Stimulated activated CD4-positive, alpha-beta T cell treated with anti-CD3 and anti-CD28 coated beads, Interleukin-4, amount 100 ng/mL, for 24 hours (primary cell): ENCODE data around the gene ZC3H12C.
"Not testable (repeated sequence)": the region's sequence is repeated elsewhere in the genome, so short reads cannot be mapped to it uniquely, and the experiment has no call there.

Experiments
- DNase-seq: peaks from one replicate; pipeline ENCODE4 v3.0.0-alpha.2; 2020

Gene ZC3H12C

DNA sequence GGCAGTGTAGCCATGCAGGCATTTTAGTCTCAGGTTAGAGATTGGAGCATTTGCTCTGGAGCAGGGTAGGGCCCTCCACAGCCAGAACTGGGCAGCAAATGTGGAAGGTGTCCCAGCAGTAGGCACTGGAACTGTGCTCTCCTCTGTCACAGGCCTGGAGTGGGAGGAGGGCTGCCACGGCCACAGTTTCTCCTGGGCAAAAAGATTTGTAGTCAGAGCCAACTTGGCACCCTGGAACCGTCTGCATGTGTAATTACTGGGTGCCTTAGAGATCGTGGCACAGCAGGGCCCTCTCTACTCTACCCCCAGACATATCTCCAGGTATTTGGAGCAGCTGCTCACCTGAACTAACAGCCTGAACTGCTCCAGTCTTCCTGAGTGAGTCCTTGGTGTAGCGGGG is 93.7 kb downstream of the ZC3H12C start:
- DNase-seq, result no peak

DNA sequence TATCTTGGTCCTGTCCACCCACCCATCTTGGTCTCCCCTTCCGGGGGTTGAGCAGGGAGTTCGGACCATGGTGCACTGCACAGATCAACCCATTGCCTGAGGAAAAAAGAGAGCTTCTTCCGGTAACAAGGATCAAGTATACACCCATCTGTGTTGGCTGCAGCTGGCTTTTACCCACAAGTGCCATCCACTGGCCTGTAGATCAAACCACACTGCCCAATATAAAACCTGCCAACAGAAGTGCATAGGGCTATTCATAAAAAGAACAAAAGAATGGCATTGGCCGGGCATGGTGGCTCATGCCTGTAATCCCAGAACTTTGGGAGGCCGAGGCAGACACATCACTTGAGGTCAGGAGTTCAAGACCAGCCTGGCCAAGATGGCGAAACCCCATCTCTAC is 94.5 kb downstream of the ZC3H12C start:
- no peak for DNase-seq

DNA sequence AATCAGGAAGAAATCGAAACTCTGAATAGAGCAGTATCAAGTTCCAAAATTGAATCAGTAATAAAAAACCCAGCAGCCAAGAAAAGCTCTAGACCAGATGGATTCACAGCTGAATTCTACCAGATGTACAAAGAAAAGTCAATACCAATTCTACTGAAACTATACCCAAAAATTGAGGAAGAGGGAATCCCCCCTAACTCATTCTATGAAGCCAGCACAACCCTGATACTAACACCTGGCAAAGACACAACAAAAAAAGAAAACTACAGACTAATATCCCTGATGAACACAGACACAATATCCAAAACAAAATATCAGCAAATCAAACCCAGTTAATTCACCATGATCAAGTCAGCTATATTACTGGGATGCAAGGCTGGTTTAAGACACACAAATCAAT is 97.7 kb downstream of the ZC3H12C start:
- no peak for DNase-seq

DNA sequence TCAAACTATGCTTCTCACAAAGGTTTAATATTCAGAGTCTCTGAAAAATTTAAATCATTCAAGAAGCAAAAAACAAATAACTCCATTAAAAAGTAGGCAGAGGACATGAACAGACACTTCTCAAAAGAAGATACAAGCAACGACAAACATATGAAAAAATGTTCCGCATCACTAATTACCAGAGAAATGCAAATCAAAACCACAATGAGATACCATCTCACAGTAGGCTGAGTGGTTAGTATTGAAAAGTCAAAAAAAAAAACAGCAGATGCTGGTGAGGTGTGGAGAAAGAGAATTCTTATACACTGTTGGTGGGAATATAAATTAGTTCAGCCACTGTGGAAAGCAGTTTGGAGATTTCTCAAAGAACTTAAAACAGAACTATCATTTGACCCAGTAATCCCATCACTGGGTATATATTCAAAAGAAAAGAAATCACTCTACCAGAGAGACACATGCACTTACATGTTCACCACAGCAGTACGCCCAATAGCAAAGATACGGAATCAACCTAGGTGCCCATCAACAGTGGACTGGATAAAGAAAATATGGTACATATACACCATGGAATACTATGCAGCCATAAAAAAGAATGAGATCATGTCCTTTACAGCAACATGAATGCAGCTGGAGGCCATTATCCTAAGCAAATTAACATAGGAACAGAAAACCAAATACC is 99.6 kb downstream of the ZC3H12C start:
- not testable (repeated sequence) for DNase-seq

DNA sequence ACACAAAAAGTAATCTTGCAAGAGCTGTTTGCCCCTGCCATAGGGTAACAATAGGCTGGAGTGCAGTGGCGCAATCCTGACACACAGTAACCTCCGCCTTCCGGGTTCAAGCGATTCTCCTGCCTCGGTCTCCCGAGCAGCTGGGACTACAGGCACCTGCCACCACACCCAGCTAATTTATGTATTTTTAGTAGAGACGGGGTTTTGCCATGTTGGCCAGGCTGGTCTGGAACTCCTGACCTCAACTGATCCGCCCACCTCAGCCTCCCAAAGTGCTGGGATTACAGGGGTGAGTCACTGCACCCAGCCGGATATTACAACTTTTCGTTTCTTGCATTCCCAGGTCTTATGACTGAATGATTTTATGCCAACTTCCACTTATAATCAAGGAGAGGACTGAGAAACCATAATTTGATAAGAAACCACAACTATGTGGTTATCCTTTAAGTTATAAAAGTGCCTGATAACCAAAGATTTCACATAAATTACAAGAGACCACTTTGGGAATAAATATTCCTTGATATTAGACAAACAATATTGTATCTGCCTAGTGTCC is 101.1 kb downstream of the ZC3H12C start:
- not testable (repeated sequence) for DNase-seq

DNA sequence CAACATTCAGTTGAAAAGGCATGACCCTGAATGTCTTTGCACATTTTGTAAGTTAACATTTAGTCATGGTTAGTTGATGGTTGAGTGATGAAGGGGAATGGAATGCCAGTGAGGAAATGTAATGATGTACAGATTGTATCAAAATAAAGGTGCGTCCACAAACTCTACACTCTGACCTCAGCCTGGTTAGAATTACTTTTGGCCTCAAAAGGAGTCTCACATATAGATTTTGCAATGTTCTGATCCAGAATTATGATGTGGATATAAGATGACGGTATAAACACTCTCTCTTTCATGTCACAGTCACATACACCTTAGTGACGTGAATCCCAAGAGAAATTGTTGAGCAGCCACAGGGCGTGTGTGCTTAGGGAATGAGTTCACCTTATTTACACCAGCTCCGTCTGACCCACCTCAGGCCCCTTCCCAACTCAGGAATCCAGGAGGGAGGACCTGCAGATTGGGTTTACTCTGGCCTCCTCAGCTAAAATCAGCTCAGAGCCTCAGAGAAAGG is 103.1 kb downstream of the ZC3H12C start:
- no peak for DNase-seq

DNA sequence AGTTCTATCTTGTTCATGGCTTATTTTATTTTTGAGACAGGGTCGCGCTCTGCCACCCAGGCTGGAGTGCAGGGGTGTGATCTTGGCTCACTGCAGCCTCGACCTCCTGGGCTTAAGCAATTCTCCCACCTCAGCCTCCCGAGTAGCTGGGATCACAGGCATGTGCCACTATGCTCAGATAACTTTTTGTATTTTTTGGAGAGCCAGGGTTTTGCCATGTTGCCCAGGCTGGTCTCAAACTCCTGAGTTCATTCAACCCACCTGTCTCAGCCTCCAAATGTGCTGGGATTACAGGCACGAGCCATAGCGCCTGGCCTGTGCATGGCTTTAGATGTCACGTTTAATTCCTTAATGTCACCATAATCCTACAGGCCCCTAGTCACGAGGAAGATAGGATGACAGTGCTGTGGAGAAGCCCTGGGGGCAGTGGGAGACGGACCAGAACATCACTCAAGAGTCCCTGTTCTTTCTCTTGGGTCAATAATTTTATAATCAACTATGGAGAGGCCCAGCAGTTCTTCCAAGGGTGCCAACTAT is 103.8 kb downstream of the ZC3H12C start:
- no peak for DNase-seq

DNA sequence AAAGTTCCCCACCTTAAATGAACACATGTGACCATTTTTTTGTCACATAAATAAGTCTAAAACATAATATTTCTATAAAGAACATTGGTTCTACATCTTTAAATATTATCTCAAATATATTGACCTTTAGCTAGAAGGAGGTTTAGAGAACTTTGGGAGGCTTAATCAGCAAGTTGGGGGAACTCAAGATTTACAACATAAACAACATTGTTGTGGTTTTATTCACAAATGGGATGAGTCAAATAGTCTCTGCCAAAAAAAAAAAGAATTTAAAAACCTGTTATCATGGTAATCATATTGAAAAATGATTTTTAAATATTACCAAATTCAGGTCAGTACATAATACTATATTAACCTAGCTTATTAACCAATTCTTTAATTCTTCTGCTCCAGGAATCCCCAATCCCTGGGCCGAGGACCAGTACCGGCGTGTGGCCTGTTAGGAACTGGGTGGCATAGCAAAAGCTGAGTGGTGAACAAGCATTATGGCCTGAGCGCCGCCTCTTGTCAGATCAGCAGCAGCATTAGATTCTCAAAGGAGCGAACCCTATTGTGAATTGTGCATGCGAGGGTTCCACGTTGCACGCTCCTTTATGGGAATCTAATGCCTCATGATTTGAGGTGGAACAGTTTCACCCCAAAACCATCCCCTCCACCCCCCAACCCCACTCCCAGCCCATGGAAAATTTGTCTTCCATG is 105.0 kb downstream of the ZC3H12C start:
- no peak for DNase-seq

DNA sequence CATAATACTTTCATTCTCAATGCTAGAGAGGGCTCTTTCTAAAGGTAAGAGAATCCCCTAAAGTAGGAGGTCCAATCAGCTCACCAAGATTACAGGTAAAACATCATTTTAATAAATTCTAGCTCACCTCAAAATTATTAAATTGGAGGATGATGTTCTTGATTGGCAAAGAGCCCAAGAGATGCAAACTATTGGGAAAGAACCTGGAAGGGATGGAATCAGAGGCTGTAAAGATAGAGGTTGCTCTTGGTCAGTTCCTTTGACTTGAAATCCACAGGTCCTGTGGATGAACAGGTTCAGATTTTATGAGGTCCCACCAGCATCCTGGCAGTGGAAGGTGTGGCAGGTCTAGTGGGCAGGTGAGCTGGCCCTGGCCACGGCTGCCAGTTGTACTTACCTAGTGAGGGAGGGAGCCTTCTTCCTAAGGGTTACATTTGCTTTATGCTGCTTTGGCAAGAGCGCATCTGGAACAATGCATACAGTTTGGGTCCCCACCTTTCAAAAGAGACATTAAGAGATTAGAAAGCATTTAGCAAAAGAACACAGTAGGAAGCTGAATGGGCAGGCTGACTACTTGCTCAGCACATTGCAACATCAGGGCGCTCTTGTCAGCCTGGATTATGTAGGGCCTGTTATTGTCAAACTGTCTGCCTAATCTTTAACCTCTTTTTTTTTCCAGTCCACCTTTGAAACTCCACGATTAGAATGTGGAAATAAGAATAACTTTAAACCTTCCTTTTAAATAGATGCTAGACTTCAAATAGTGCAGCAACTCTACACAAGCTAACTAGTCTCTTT is 106.2 kb downstream of the ZC3H12C start:
- DNase-seq, result no peak

DNA sequence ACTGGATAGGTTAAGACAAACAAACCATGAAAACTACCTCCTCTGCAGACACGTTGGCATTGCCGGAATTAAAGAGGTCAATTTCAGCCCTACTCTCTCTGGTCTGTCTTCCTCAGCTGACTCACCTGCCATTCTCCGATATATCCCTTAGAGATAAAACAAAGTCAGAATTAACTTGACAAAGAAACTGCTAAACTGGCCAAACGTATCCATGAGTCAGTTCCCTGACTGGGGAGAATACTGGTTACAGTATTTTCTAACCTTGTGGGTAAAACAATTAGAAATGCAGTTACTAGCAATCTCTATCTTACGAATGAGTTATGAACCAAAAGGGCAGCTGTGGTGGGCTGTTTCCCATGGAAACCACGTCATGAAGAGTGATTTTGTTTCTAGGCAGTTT is 107.0 kb downstream of the ZC3H12C start:
- DNase-seq, result no peak

DNA sequence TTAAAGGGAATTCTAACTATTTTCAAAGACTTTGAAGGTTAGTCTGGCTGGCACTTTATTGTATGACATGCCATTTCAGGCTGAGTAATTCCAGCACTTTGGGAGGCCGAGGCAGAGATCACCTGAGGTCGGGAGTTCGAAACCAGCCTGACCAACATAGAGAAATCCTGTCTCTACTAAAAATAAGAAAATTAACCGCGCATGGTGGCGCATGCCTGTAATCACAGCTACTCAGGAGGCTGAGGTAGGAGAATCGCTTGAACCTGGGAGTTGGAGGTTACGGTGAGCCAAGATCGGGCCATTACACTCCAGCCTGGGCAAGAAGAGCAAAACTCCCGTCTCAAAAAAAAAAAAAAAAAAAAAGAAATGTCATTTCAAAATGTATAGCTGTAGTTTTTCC is 107.6 kb downstream of the ZC3H12C start:
- DNase-seq, result no peak

DNA sequence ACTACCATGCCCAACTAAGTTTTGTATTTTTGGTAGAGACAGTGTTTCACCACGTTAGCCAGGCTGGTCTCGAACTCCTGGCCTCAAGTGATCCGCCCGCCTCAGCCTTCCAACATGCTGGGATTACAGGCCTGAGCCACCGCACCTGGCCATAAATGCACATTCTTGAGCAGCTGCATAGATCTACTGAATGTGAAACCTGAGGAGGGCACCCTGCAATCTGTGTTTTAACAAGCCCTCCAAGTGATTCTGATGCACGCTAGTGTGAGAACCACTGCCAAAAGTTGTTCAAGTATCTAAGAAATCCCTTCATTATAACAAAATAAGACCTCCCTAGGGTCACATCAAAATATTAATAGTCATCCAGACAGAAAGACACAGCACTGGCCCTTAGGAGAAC is 113.9 kb downstream of the ZC3H12C start:
- no peak for DNase-seq

DNA sequence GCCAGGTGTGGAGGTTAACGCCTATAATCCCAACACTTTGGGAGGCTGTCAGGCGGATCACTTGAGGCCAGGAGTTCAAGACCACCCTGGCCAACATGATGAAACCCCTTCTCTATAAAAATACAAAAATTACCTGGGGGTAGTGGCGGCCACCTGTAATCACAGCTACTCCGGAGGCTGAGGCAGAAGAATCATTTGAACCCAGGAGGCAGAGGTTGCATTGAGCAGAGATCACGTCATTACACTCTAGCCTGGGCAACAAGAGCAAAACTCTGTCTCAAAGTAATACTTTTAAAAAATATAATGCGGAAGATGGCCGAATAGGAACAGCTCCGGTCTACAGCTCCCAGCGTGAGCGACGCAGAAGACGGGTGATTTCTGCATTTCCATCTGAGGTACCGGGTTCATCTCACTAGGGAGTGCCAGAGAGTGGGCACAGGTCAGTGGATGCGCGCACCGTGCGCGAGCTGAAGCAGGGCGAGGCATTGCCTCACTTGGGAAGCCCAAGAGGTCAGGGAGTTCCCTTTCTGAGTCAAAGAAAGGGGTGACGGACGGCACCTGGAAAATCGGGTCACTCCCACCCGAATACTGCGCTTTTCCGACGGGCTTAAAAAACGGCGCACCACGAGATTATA is 115.6 kb downstream of the ZC3H12C start:
- DNase-seq, result not testable (repeated sequence)

DNA sequence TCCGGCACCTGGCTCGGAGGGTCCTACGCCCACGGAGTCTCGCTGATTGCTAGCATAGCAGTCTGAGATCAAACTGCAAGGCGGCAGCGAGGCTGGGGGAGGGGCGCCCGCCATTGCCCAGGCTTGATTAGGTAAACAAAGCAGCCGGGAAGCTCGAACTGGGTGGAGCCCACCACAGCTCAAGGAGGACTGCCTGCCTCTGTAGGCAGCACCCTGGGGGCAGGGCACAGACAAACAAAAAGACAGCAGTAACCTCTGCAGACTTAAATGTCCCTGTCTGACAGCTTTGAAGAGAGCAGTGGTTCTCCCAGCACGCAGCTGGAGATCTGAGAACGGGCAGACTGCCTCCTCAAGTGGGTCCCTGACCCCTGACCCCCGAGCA is 116.1 kb downstream of the ZC3H12C start:
- DNase-seq, result not testable (repeated sequence)

DNA sequence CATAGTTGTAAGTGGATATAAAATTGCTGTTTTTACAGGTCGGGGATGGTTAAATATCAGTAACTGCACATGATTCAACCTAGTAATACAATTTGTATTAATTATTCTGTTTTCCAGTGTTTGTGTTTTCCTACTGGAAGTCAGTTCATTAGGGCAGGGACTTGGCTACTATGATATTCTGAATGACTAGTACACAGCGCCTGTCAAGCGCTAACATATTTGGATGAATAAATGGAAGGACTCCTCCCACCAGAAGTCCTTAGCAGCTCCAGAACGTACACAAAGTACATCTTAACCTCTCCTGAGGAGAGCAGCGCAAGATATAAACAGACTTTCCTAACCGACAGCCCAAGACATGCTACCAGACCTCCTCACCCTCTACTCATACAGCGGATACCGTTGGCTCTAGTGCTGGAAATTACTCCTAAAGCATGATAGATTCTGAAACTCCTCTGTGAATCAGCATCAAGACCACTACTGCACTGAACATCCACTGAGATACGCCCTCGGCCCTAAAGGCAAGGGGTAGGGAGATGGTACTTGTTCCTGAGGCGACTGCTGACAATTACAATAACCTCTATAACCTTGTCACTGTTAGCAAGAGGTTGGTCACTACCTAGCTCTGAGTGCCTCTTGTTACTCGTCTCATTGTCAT is 124.2 kb downstream of the ZC3H12C start:
- DNase-seq, result no peak

DNA sequence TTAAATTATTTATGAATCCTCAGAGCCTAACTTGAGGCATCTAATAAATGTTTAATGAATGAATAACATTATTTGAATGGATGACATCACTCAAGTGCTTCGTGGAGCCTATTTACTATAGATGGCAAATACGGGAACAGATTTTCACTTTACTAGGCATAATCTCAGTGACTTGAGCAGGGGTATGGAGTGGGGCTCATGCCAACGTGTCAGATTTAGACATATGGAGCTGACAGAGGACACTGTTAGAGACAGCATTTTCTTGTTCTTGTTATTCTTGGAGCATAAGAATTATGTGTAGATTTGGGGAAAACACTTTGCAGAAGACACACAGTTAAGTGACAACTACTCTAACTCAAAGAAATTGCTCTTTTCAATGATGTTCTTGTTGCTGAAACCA is 124.7 kb downstream of the ZC3H12C start:
- no peak for DNase-seq

DNA sequence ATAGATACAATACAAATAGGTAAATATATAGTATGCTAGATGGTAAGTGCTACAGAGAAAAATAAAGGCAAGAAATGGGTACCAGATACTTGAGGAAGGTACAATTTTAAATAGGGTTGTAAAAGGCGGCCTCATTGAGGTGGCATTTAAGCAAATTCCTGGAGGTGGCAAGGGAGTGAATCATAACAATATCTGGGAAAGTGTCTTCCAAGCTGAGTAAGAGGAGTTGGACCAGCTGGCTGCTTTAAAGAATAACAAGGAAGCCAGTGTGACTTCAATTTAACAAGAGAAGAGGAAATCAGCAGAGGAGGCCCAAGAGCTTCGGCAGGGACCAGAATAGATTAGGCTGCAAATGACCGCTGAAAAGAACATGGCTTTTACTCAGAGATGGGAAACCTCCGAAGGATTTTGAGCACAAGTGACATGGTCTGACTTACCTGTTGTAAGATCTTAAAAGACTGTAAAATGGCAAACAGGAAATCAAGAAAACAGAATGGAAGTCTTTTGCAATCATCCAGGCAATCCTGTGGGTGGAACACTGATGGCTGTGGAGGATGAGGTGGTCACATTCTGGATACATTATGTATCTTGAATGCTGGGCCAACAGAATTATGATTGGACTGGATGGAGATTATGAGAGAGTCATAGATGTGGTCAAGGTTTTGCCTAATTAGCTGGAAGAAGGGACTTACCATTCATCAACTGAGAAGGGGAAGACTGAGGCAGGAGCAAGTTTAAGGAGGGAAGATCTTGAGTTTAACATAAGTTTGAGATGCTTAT is 126.0 kb downstream of the ZC3H12C start:
- no peak for DNase-seq
